IMR-90 (cell line): ENCODE data around the gene CNTLN. TPM values are rescaled to one million over a fixed set of nuclear protein-coding genes. Genes with fewer than 3 reads are reported as not detected.

Experiments
- ATAC-seq: fragments of 200-7000 bp; cut with Tn5 transposase; 2 replicates; pipeline ENCODE4 v1.9.1; 2020; ENCODE audit warnings: low read depth, mild to moderate bottlenecking, moderate library complexity
- BruUV-seq: library from RNA; stranded (reverse); fragments of 400-500 nt; replicated peaks from 2 replicates; lab custom pipeline; 2021; lab: Mats Ljungman, UMichigan
- CTCF ChIA-PET: fragments of 300-600 bp; formaldehyde crosslinking; extraction: SDS; loops from one replicate; lab custom pipeline; 2021; ENCODE audit warnings: antibody characterized with exemption; lab: Yijun Ruan, JAX
- POLR2A ChIA-PET: fragments of 300-600 bp; sonication (Branson Sonifier 250); formaldehyde crosslinking; loops from one replicate; lab custom pipeline; 2022; ENCODE audit warnings: antibody characterized with exemption; ENCODE audit not compliant: unreplicated experiment; lab: Charles Lee
- DNase-seq: peaks from one replicate; pipeline ENCODE4 v3.0.0; 2013
- H2AFZ ChIP-seq: replicated peaks from 2 replicates; pipeline ENCODE3; 2013; ENCODE audit warnings: low read length, mild to moderate bottlenecking; ENCODE audit not compliant: poor library complexity
- H2AK5ac ChIP-seq: 2 replicates; pipeline ENCODE4 v1.6.1; 2013; ENCODE audit warnings: low read depth, low read length, inconsistent platforms
- H2AK9ac ChIP-seq: replicated peaks from 2 replicates; pipeline ENCODE3; 2013; ENCODE audit warnings: mild to moderate bottlenecking, low read depth, low read length, moderate library complexity; ENCODE audit not compliant: poor library complexity
- H2BK120ac ChIP-seq: 2 replicates; pipeline ENCODE4 v1.6.1; 2013; ENCODE audit warnings: low read depth, low read length, inconsistent platforms
- H2BK15ac ChIP-seq: 3 replicates; pipeline ENCODE4 v1.6.1; 2013; ENCODE audit warnings: low read depth, low read length, inconsistent platforms
- H2BK20ac ChIP-seq: 2 replicates; pipeline ENCODE4 v1.6.1; 2013; ENCODE audit warnings: low read depth, mild to moderate bottlenecking, inconsistent platforms, low read length, moderate library complexity
- H2BK5ac ChIP-seq: 2 replicates; pipeline ENCODE4 v1.6.1; 2013; ENCODE audit warnings: mild to moderate bottlenecking, low read depth, low read length, inconsistent platforms; ENCODE audit not compliant: poor library complexity, severe bottlenecking
- H3K14ac ChIP-seq: replicated peaks from 2 replicates; pipeline ENCODE4 v1.6.1; 2013; ENCODE audit warnings: low read depth, low read length, inconsistent platforms
- H3K18ac ChIP-seq: 2 replicates; pipeline ENCODE4 v1.6.1; 2013; ENCODE audit warnings: low read depth, low read length, control low read depth
- H3K23ac ChIP-seq: 2 replicates; pipeline ENCODE4 v1.6.1; 2013; ENCODE audit warnings: low read depth, low read length, inconsistent platforms
- H3K27ac ChIP-seq: 2 replicates; pipeline ENCODE4 v1.5.1; 2013; ENCODE audit warnings: mild to moderate bottlenecking, control low read depth, low read length; ENCODE audit not compliant: insufficient read depth
- H3K27me3 ChIP-seq: 2 replicates; pipeline ENCODE4 v1.6.1; 2013; ENCODE audit warnings: low read length; ENCODE audit not compliant: control insufficient read depth, insufficient read depth
- H3K36me3 ChIP-seq: 2 replicates; pipeline ENCODE4 v1.6.1; 2013; ENCODE audit warnings: low read length, mixed read lengths; ENCODE audit not compliant: control insufficient read depth, insufficient read depth
- H3K4ac ChIP-seq: 2 replicates; pipeline ENCODE4 v1.6.1; 2013; ENCODE audit warnings: low read depth, low read length, inconsistent platforms
- H3K4me1 ChIP-seq: 2 replicates; pipeline ENCODE4 v1.6.1; 2013; ENCODE audit warnings: low read length, mixed read lengths; ENCODE audit not compliant: control insufficient read depth, insufficient read depth
- H3K4me2 ChIP-seq: 2 replicates; pipeline ENCODE4 v1.6.1; 2013; ENCODE audit warnings: low read depth, mild to moderate bottlenecking, control low read depth, low read length, moderate library complexity
- H3K4me3 ChIP-seq: 2 replicates; pipeline ENCODE4 v1.5.1; 2013; ENCODE audit warnings: low read depth, mild to moderate bottlenecking, control low read depth, low read length, moderate library complexity; ENCODE audit not compliant: insufficient read depth
- H3K56ac ChIP-seq: 2 replicates; pipeline ENCODE4 v1.6.1; 2013; ENCODE audit warnings: low read length, inconsistent platforms; ENCODE audit not compliant: insufficient read depth; ENCODE audit errors: extremely low read depth
- H3K79me1 ChIP-seq, 2 experiments: 2 replicates each; pipeline ENCODE4 v1.6.1; 2013; ENCODE audit warnings: low read length in 2 of 2, inconsistent platforms in 1 of 2, low read depth in 1 of 2
- H3K9ac ChIP-seq: 2 replicates; pipeline ENCODE4 v1.6.1; 2013; ENCODE audit warnings: low read depth, low read length, control low read depth
- H3K9me1 ChIP-seq: 2 replicates; pipeline ENCODE4 v1.6.1; 2013; ENCODE audit warnings: low read length, inconsistent platforms; ENCODE audit not compliant: insufficient read depth
- H3K9me3 ChIP-seq: 2 replicates; pipeline ENCODE4 v1.6.1; 2013; ENCODE audit warnings: low read length; ENCODE audit not compliant: control insufficient read depth, insufficient read depth
- H4K20me1 ChIP-seq: 2 replicates; pipeline ENCODE4 v1.6.1; 2013; ENCODE audit warnings: low read length, inconsistent platforms; ENCODE audit not compliant: insufficient read depth
- H4K5ac ChIP-seq: 2 replicates; pipeline ENCODE4 v1.6.1; 2013; ENCODE audit warnings: mild to moderate bottlenecking, low read depth, low read length, control low read depth
- H4K8ac ChIP-seq, 2 experiments: 2 replicates each; pipeline ENCODE4 v1.6.1; 2013; ENCODE audit warnings: low read depth in 2 of 2, low read length in 2 of 2, control low read depth in 1 of 2, inconsistent platforms in 1 of 2
- H4K91ac ChIP-seq: 2 replicates; pipeline ENCODE4 v1.6.1; 2013; ENCODE audit warnings: low read depth, low read length, inconsistent platforms; ENCODE audit not compliant: insufficient read depth
- CHD1 ChIP-seq: IDR thresholded peaks from 2 replicates; pipeline ENCODE4 v1.6.1; 2012; ENCODE audit warnings: low read depth, low read length, improper control_type of control experiment
- CTCF ChIP-seq: conservative IDR thresholded peaks from 2 replicates; pipeline ENCODE4 v1.5.1; 2012; ENCODE audit warnings: mild to moderate bottlenecking, low read depth, low read length, improper control_type of control experiment
- ELK1 ChIP-seq: fragments of 150-350 bp; IDR thresholded peaks from 2 replicates; pipeline ENCODE4 v1.6.1; 2016; ENCODE audit warnings: low read depth, mild to moderate bottlenecking, low read length, moderate library complexity, borderline replicate concordance
- FOS ChIP-seq: fragments of 150-350 bp; IDR thresholded peaks from 2 replicates; pipeline ENCODE4 v1.6.1; 2016; ENCODE audit warnings: low read depth, low read length
- MAZ ChIP-seq: IDR thresholded peaks from 2 replicates; pipeline ENCODE4 v1.6.1; 2012; ENCODE audit warnings: low read depth, mild to moderate bottlenecking, low read length, improper control_type of control experiment, moderate library complexity, borderline replicate concordance
- RCOR1 ChIP-seq: IDR thresholded peaks from 2 replicates; pipeline ENCODE4 v1.6.1; 2012; ENCODE audit warnings: mild to moderate bottlenecking, low read length, improper control_type of control experiment; ENCODE audit not compliant: insufficient replicate concordance
- dilution Hi-C: fragments of 300-500 bp; cut with HindIII; formaldehyde crosslinking; loops from one replicate; pipeline ENCODE4 v1.14.3; 2018; ENCODE audit warnings: low sequenced_read_pairs; ENCODE audit not compliant: unreplicated experiment
- in situ Hi-C: fragments of 300-500 bp; cut with MboI; formaldehyde crosslinking; loops from 3 replicates; pipeline ENCODE4 v1.14.3; 2019; ENCODE audit warnings: low sequenced_read_pairs, inconsistent platforms, mixed read lengths
- intact Hi-C: fragments of 100-400 bp; cut with micrococcal nuclease; formaldehyde crosslinking; loops from 2 replicates; pipeline ENCODE4 v1.10.0; 2022
- polyA plus RNA-seq, 3 experiments: library from polyadenylated mRNA; depleted of rRNA; stranded (reverse); fragments of >200 nt; gene quantifications; 2 replicates each; pipeline ENCODE4 v1.2.3, GENCODE V29; 2012; ENCODE audit warnings: low replicate concordance in 1 of 3
- total RNA-seq: library from RNA; depleted of rRNA; stranded (reverse); fragments of >200 nt; gene quantifications from 2 replicates; pipeline ENCODE4 v1.2.3, GENCODE V29; 2012

Gene CNTLN
- total and polyA plus RNA-seq, 2 of the 4 experiments (the other 2 are of a cell fraction): 3.8 to 5.9 TPM

- BruUV-seq: no TSS peak
- Histone ChIP-seq H2BK120ac (no peak overlapping the region), H3K4me1 (no peaks in the 10 kb centered on the region), H3K4me3 (no peak overlapping the region), H4K8ac (no peak overlapping the region), H2BK5ac (no peak overlapping the region), H3K9ac (no peak overlapping the region), H4K91ac (no peak overlapping the region), H2AK9ac (no peak overlapping the region), H2BK20ac (no peak overlapping the region), H2AK5ac (no peak overlapping the region), H3K23ac (no peak overlapping the region), H3K14ac (no peak overlapping the region), H3K27ac (no peak overlapping the region), H3K18ac (no peak overlapping the region), H3K27me3 (no peaks in the 10 kb centered on the region), H3K4me2 (peak overlapping the region; percentile 45; the same call in 1 of the 2 replicates), H3K4ac (no peak overlapping the region), H2BK15ac (no peak overlapping the region), H4K5ac (no peak overlapping the region), H3K56ac (no peak overlapping the region), H2AFZ (no peak overlapping the region), H3K36me3 (peaks cover 4% of the 10 kb centered on the region; the same call in 1 of the 2 replicates), H3K79me1 (no peaks in the 10 kb centered on the region), H4K20me1 (no peaks in the 10 kb centered on the region), H3K9me3 (no peaks in the 10 kb centered on the region), H3K9me1 (peaks cover 6% of the 10 kb centered on the region; the same call in 1 of the 2 replicates)
- in situ Hi-C loops (no loop called here), intact Hi-C loops (loop anchor here (5.0 kb wide), 1 partner anchor 48 kb away; no protein-coding TSS in a partner anchor), dilution Hi-C loops (no loop called here)
- CTCF ChIA-PET: interaction anchor here (0.9 kb wide), 1 partner anchor 10 kb away, joined by 6 read pairs; no protein-coding TSS in a partner anchor
- TF ChIP-seq MAZ (no peak), CTCF (no peak), CHD1 (no peak), RCOR1 (no peak), ELK1 (no peak), FOS (no peak)
- DNase-seq (no peak), ATAC-seq (0 out of 2 replicates have a peak, but pooled peaks have one; percentile 24)
- POLR2A ChIA-PET: no interaction called here
Measured at GRCh38 chr9:17339156-17339555, 204.3 kb downstream of the CNTLN start.
